Measurements from ENCODE around the gene B3GNT5. TPM values are rescaled to one million over a fixed set of nuclear protein-coding genes. Genes with fewer than 3 reads are reported as not detected.

B3GNT5 gene
- total and polyA plus RNA-seq, 2 donors (not counting 1 experiment from before 2014, with no cell fraction given) = 0.07 to 0.37 TPM

DNA sequence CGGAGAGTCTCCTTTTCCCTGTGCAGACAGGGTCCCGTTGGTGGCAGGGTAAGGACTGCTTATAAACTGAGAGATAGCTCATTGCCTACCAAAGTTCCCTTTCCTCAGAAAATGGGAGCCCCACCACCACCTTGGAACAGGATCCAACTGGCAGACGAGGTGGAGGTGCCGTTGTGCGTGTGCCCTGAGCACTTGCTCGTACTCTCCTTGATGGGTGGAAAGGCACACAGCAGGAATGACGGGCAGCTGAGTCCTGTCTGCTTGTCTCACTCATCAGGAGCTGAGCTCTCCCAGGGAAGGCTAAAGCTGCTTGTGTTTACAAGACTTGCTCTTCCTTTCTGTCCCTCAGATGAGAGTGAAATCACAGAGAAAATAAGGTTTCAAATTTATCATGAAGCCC is 60.7 kb downstream of the B3GNT5 start:
- ATAC-seq (ENCODE audit: low read depth) (no peak), DNase-seq (no peak)
- Mint-ChIP-seq H3K4me1 (no peaks in the 10 kb centered on the region), H3K9me3 (ENCODE audit: insufficient read depth) (no peaks in the 10 kb centered on the region), H3K4me3 (no peak overlapping the region), H3K27ac (no peak overlapping the region), H3K27me3 (no peaks in the 10 kb centered on the region)
- Histone ChIP-seq H3K4me3 (ENCODE audit: control extremely low read depth in 1 of 5, extremely low read depth in 1 of 5, insufficient read depth in 1 of 5, low read depth in 2 of 5, low read length in 4 of 5) (no peak overlapping the region), H3K4me2 (replicated peaks; ENCODE audit: low read depth, low read length, poor library complexity, severe bottlenecking) (no peak overlapping the region), H3K9me3 (ENCODE audit: control extremely low read depth in 1 of 3, control insufficient read depth in 2 of 3, insufficient read depth in 1 of 3, low read length in 2 of 3) (no peaks in the 10 kb centered on the region), H4K20me1 (ENCODE audit: control insufficient read depth, insufficient read depth, low read length, poor library complexity, severe bottlenecking) (no peaks in the 10 kb centered on the region), H3K9ac (ENCODE audit: low read length) (no peak overlapping the region), H3K79me2 (ENCODE audit: control insufficient read depth, insufficient read depth, low read length) (no peaks in the 10 kb centered on the region), H3K27me3 (replicated peaks in 1 of 4; ENCODE audit: control extremely low read depth in 1 of 4, control insufficient read depth in 3 of 4, insufficient read depth in 4 of 4, low read length in 3 of 4) (peaks cover 0 to under 1% (median 0%) of the 10 kb centered on the region in 4 experiments), H3K4me1 (ENCODE audit: control insufficient read depth in 2 of 2, insufficient read depth in 2 of 2, low read length in 2 of 2) (no peaks in the 10 kb centered on the region), H2AFZ (ENCODE audit: insufficient read depth, low read depth, low read length, poor library complexity, severe bottlenecking) (no peak overlapping the region), H3K27ac (ENCODE audit: low read length in 2 of 2) (no peak overlapping the region), H3K36me3 (replicated peaks in 1 of 2; ENCODE audit: control extremely low read depth in 1 of 2, control insufficient read depth in 1 of 2, extremely low read depth in 1 of 2, insufficient read depth in 2 of 2, low read length in 1 of 2) (no peaks in the 10 kb centered on the region)
- POLR2A ChIA-PET = no interaction called here
- CTCF ChIA-PET = no interaction called here
- TF ChIP-seq, protein P1, sequence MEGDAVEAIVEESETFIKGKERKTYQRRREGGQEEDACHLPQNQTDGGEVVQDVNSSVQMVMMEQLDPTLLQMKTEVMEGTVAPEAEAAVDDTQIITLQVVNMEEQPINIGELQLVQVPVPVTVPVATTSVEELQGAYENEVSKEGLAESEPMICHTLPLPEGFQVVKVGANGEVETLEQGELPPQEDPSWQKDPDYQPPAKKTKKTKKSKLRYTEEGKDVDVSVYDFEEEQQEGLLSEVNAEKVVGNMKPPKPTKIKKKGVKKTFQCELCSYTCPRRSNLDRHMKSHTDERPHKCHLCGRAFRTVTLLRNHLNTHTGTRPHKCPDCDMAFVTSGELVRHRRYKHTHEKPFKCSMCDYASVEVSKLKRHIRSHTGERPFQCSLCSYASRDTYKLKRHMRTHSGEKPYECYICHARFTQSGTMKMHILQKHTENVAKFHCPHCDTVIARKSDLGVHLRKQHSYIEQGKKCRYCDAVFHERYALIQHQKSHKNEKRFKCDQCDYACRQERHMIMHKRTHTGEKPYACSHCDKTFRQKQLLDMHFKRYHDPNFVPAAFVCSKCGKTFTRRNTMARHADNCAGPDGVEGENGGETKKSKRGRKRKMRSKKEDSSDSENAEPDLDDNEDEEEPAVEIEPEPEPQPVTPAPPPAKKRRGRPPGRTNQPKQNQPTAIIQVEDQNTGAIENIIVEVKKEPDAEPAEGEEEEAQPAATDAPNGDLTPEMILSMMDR (IDR thresholded peaks at IDR 0.05) = no peak
- TF ChIP-seq EZH2 (IDR thresholded peaks at IDR 0.05; ENCODE audit: borderline replicate concordance, insufficient read depth, low read depth, low read length, poor library complexity, severe bottlenecking) = no peak
- intact Hi-C loops (cut with micrococcal nuclease) = no loop called here
- WGBS (ENCODE audit: insufficient coverage) = 98% methylated on average over 6 of the region's 7 CpGs

DNA sequence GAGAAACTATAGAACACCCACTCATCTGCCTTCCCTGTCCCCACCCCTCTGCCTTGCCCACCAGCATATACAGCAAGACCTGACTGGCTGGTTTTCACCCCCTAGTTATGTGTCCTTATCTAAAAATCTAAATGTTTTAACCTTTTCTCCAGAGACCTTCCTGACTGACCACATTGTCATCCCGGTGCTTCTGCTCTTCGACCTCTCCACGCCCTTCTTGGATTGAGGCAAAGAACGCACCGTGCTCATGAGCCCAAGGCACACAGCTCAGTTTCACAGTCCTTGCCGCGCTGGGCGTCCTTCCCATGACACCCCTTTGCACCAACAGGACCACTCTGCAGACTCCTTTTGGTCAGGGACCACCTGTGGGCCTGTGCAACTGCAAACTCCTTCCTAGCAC is 62.7 kb downstream of the B3GNT5 start:
- no peaks in the 10 kb centered on the region for H3K79me2 ChIP-seq (ENCODE audit: control insufficient read depth, insufficient read depth, low read length)
- TF ChIP-seq, protein P1 (IDR thresholded peaks at IDR 0.05) = no peak
- TF ChIP-seq EZH2 (IDR thresholded peaks at IDR 0.05; ENCODE audit: borderline replicate concordance, insufficient read depth, low read depth, low read length, poor library complexity, severe bottlenecking) = no peak
- Mint-ChIP-seq H3K4me3 (no peak overlapping the region), H3K27me3 (no peaks in the 10 kb centered on the region), H3K27ac (no peak overlapping the region), H3K4me1 (no peaks in the 10 kb centered on the region), H3K9me3 (ENCODE audit: insufficient read depth) (no peaks in the 10 kb centered on the region)
- H3K36me3 ChIP-seq (replicated peaks in 1 of 2; ENCODE audit: control extremely low read depth in 1 of 2, control insufficient read depth in 1 of 2, extremely low read depth in 1 of 2, insufficient read depth in 2 of 2, low read length in 1 of 2) = no peaks in the 10 kb centered on the region
- ChIA-PET POLR2A (no interaction called here), CTCF (no interaction called here)
- no peak overlapping the region for H3K9ac ChIP-seq (ENCODE audit: low read length)
- WGBS (ENCODE audit: insufficient coverage) = 96% methylated on average over 8 of the region's 8 CpGs
- H4K20me1 ChIP-seq (ENCODE audit: control insufficient read depth, insufficient read depth, low read length, poor library complexity, severe bottlenecking) = no peaks in the 10 kb centered on the region
- H3K4me3 ChIP-seq (ENCODE audit: control extremely low read depth in 1 of 5, extremely low read depth in 1 of 5, insufficient read depth in 1 of 5, low read depth in 2 of 5, low read length in 4 of 5) = no peak overlapping the region
- no peak overlapping the region for H2AFZ ChIP-seq (ENCODE audit: insufficient read depth, low read depth, low read length, poor library complexity, severe bottlenecking)
- intact Hi-C loops (cut with micrococcal nuclease) = no loop called here
- no peak for DNase-seq
- H3K27me3 ChIP-seq (replicated peaks in 1 of 4; ENCODE audit: control extremely low read depth in 1 of 4, control insufficient read depth in 3 of 4, insufficient read depth in 4 of 4, low read length in 3 of 4) = no peaks in the 10 kb centered on the region
- no peak overlapping the region for H3K4me2 ChIP-seq (replicated peaks; ENCODE audit: low read depth, low read length, poor library complexity, severe bottlenecking)
- no peak overlapping the region for H3K27ac ChIP-seq (ENCODE audit: low read length in 2 of 2)
- no peak for ATAC-seq (ENCODE audit: low read depth)
- H3K4me1 ChIP-seq (ENCODE audit: control insufficient read depth in 2 of 2, insufficient read depth in 2 of 2, low read length in 2 of 2) = no peaks in the 10 kb centered on the region
- H3K9me3 ChIP-seq (ENCODE audit: control extremely low read depth in 1 of 3, control insufficient read depth in 2 of 3, insufficient read depth in 1 of 3, low read length in 2 of 3) = no peaks in the 10 kb centered on the region

All from B cell (primary cell).